NK-92 (cell line): ENCODE results near the gene RPS6KL1.

Experiments used
- DNase-seq: peaks from one replicate; lab custom pipeline; 2025; ENCODE audit not compliant: unreplicated experiment; lab: John Stamatoyannopoulos, UW

RPS6KL1 gene

GRCh38 chr14:74922752-74923401 is at the start of gene RPS6KL1:
TSS of gene RPS6KL1 (minus strand) at chr14:74923260. CDS start at chr14:74921541, 1,719 bp downstream.
- no peak for DNase-seq

- DNase-seq: no peak
Observed at GRCh38 chr14:74968811-74969210, 45.8 kb upstream of the RPS6KL1 start.

GRCh38 chr14:74965486-74966153 is 42.6 kb upstream of the RPS6KL1 start:
- DNase-seq: no peak

- no peak for DNase-seq
Observed at GRCh38 chr14:74964787-74965485, 41.9 kb upstream of the RPS6KL1 start.

- DNase-seq: no peak
Observed at GRCh38 chr14:74963705-74964271, 40.7 kb upstream of the RPS6KL1 start.

- DNase-seq: no peak
Observed at GRCh38 chr14:74963178-74963704, 40.2 kb upstream of the RPS6KL1 start.

GRCh38 chr14:74962493-74962892 is 39.4 kb upstream of the RPS6KL1 start:
- no peak for DNase-seq

- no peak for DNase-seq
Observed at GRCh38 chr14:74962046-74962445, 39.0 kb upstream of the RPS6KL1 start.

- DNase-seq: no peak
Observed at GRCh38 chr14:74961238-74961911, 38.3 kb upstream of the RPS6KL1 start.

GRCh38 chr14:74960736-74961135 is 37.7 kb upstream of the RPS6KL1 start:
- no peak for DNase-seq

- DNase-seq: no peak
Observed at GRCh38 chr14:74959596-74960180, 36.6 kb upstream of the RPS6KL1 start.

GRCh38 chr14:74956280-74957072 is 33.4 kb upstream of the RPS6KL1 start:
- no peak for DNase-seq

- no peak for DNase-seq
Observed at GRCh38 chr14:74956027-74956279, 32.9 kb upstream of the RPS6KL1 start.

GRCh38 chr14:74955229-74956026 is 32.4 kb upstream of the RPS6KL1 start, which contains the start of gene PGF:
TSS of gene PGF (minus strand) at chr14:74955597. CDS start at chr14:74955242, 355 bp downstream.
- DNase-seq: no peak

- DNase-seq: no peak
Observed at GRCh38 chr14:74954947-74955228, 31.8 kb upstream of the RPS6KL1 start.

- DNase-seq: no peak
Observed at GRCh38 chr14:74954232-74954946, 31.3 kb upstream of the RPS6KL1 start.

- no peak for DNase-seq
Observed at GRCh38 chr14:74953686-74954085, 30.6 kb upstream of the RPS6KL1 start.

- DNase-seq: no peak
Observed at GRCh38 chr14:74952697-74953484, 29.8 kb upstream of the RPS6KL1 start.
